Activated T-helper 1 cell treated with anti-CD3 and anti-CD28 coated beads, Interleukin-12 subunit alpha, Interleukin-12 subunit beta, Interleukin-2, Interleukin-4 antibody, amounts not matched to agents 30 ng/mL and 10 ng/mL and 1 ng/mL, durations not matched to agents 14 hours and 24 hours and 36 hours (primary cell): ENCODE data around the gene UBR4. TPM values are rescaled to one million over a fixed set of nuclear protein-coding genes. Genes with fewer than 3 reads are reported as not detected.

Experiments
- DNase-seq: peaks from one replicate; pipeline ENCODE4 v3.0.0; 2021; ENCODE audit warnings: low spot score
- H3K27ac Mint-ChIP-seq: one replicate; pipeline ENCODE4 v1.8.0; 2021; ENCODE audit warnings: mild to moderate bottlenecking, mixed read lengths
- H3K27me3 Mint-ChIP-seq: one replicate; pipeline ENCODE4 v1.8.0; 2022; ENCODE audit warnings: mild to moderate bottlenecking, moderate library complexity, mixed read lengths; ENCODE audit not compliant: insufficient read depth
- H3K36me3 Mint-ChIP-seq: one replicate; pipeline ENCODE4 v1.8.0; 2021; ENCODE audit warnings: low read depth, mixed read lengths
- H3K4me1 Mint-ChIP-seq: one replicate; pipeline ENCODE4 v1.8.0; 2021; ENCODE audit warnings: low read depth, mixed read lengths
- H3K4me3 Mint-ChIP-seq: one replicate; pipeline ENCODE4 v1.8.0; 2021; ENCODE audit warnings: mild to moderate bottlenecking, moderate library complexity, mixed read lengths
- H3K9me3 Mint-ChIP-seq: one replicate; pipeline ENCODE4 v1.8.0; 2021; ENCODE audit warnings: mixed read lengths
- intact Hi-C: fragments of 100-400 bp; cut with micrococcal nuclease; formaldehyde crosslinking; loops from one replicate; pipeline ENCODE4 v1.15.1; 2024
- total RNA-seq: library from RNA; stranded (reverse); gene quantifications from 2 replicates; pipeline ENCODE4 v1.2.3, GENCODE V29; 2022

UBR4 gene
- total RNA-seq, 1 donor from 2014 or later: 155 TPM

DNA sequence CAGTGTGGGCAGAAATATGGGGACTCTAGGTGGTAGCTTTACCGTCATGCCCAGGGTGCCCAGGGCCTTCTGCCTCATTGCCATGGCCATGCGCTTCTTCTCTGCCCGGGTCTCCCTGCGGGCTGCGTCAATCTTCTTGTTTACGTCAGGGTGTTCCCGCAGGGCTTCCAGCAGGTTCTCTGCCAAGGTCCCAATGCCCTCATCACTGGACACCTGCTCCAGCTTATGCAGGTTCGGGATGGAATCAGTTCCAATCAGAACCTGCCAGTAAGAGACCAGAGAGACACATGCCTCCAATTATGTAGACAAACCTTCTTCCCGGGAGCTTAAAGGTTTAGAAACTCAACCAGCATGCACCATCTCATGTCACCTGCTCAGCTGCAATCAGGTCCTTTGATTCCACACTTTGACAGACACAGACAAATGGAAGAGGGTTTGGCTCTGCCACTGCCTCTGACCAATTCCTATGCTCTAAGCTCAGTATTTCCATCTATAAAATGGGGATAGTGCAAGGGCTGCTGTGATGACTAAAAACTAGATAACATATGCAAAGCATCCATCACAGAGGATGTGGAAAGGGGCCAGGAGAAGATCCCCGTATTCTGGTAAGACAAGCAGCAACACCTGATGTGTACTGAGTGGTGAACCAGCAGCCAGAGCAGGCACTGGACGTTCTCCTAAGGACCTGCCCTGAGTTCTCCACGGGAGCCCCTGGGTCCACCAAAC is 121.2 kb downstream of the UBR4 start:
- H3K27me3 Mint-ChIP-seq: no peaks in the 10 kb centered on the region

DNA sequence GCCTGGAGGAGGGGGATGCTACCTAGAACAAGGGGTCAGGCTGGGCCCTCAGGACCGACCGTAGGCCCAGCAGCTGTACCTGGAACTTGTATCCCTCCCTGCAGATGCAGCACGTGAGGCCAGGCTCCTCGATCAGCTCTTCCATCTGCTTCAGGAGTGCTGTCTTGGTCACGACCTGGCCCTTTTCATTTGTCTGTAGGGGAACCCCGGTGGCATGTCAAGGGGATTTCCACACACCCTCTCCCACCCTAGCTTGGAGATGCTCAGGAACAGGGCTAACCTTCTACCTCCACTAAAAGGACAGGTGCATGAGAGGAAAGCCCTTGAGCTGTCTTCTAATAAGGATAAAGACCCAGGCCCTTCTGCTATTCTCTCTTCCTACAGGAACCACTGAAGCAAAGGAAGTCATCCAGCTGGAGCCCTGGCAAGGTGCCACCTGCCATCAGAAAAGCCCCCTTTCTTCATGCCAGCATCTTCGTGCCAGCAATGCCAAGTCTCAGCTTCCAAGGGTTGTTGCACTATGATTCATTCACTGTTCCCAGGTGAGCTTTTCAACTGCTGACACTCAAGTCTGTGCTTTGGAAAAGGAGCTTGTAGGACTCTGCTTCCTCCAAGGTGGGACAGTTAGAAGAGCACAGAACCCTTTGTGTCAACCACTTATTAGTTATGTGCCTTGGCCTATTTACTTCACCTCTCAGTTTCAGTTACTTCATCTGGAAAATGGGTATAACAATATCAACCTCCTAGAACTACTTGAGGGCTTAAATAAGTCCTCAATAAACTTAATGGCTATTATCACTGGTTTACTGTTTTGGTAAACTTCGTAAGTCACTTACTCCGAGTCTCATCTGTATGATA is 122.1 kb downstream of the UBR4 start:
- no peak overlapping the region for H3K4me3 Mint-ChIP-seq

More for the DNA sequence above, 121.2 kb downstream of the UBR4 start:
- H3K4me3 Mint-ChIP-seq: no peak overlapping the region
- peaks cover 34% of the 10 kb centered on the region for H3K4me1 Mint-ChIP-seq
- intact Hi-C loops: loop anchor here (2.0 to 5.0 kb wide), 2 partner anchors 132 to 186 kb away; partner anchors contain the start of genes ALDH4A1 and IFFO2
- H3K36me3 Mint-ChIP-seq: peaks cover 59% of the 10 kb centered on the region
- peak overlapping the region; percentile 73 for H3K27ac Mint-ChIP-seq
- DNase-seq: no peak
- no peaks in the 10 kb centered on the region for H3K9me3 Mint-ChIP-seq

DNA sequence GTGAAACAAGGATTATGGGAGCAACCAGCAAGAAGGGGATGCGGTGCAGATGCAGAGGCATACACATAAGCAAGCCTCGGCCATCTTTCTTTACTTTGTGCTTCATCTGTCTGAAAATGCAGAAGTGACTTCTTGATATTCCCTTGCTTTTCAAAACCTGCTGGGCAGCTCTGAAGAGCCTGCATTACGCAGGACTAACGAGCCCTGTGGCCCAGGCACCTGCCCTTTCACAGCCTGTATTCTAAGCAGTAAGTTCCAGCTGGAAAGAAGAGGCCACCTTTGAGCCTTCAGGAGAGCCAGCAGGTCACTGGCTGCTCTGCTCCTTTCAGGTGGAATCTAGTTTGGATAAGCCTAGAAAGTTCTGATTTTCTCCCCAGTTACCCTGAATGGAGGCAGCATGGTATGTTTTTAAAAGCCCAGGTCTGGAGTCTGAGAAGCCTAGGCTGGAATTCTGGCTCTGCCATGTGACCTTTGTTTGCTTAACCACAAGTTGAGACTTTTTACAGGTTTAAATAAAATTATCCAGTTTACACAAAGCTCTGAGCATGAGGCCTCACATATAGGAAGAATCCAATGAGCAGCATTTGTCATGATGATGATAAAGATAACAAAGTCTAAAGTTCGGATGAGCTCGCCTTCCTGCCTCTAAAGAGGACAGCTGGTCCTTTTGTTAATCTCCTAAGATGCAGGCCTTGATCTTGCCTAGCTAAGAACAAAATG is 122.9 kb downstream of the UBR4 start:
- Mint-ChIP-seq H3K36me3 (peaks cover 59% of the 10 kb centered on the region), H3K9me3 (no peaks in the 10 kb centered on the region)

More for the DNA sequence above, 122.1 kb downstream of the UBR4 start:
- Mint-ChIP-seq H3K27ac (peak overlapping the region; percentile 77), H3K27me3 (no peaks in the 10 kb centered on the region), H3K36me3 (peaks cover 60% of the 10 kb centered on the region), H3K9me3 (no peaks in the 10 kb centered on the region), H3K4me1 (peaks cover 38% of the 10 kb centered on the region)
- intact Hi-C loops: loop anchor here (2.0 to 5.0 kb wide), 2 partner anchors 131 to 185 kb away; partner anchors contain the start of genes ALDH4A1 and IFFO2
- DNase-seq: peak; percentile 29

DNA sequence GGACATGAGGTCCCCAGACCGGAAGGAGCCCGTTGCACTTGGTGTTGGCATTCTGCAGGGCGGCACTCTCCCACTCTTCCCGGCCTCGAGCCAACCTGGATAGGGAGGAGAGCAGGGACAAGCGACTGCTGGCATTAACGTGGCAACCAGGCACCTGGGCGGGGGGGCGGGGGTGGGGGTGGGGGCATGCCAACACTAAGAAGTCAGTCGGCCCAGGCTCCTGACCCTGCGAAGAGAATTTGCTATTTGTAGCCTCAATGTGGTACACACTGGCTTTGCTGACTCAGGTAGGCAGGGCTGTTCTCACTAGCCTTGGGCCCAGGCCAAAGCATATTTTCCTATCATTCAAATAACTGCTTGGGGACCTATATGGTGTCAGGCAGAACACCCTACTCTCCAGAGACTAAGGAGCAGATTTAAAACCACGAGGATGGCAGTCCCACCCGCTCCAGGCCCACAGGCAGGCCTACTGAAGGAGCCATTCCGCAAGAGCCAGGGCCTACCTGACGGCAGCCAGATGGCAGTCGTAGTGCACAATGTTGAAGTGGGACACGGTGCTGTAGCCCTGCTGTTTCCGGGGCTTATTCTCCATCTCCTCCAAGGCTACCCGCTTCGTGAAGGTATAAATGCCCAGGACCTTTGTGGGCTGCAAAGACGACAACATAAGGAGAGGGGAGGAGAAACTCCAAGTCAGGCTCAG is 123.7 kb downstream of the UBR4 start:
- DNase-seq: no peak
- peaks cover 40% of the 10 kb centered on the region for H3K4me1 Mint-ChIP-seq
- intact Hi-C loops: loop anchor here (5.0 kb wide), 1 partner anchor 129 kb away; the partner anchor contains the start of gene IFFO2
- no peaks in the 10 kb centered on the region for H3K27me3 Mint-ChIP-seq
- no peaks in the 10 kb centered on the region for H3K9me3 Mint-ChIP-seq
- peak overlapping the region; percentile 5 for H3K27ac Mint-ChIP-seq
- H3K4me3 Mint-ChIP-seq: no peak overlapping the region
- H3K36me3 Mint-ChIP-seq: peaks cover 63% of the 10 kb centered on the region

More for the DNA sequence above, 122.9 kb downstream of the UBR4 start:
- intact Hi-C loops: loop anchor here (5.0 kb wide), 1 partner anchor 130 kb away; the partner anchor contains the start of gene IFFO2
- H3K27ac Mint-ChIP-seq: peak overlapping the region; percentile 77
- peaks cover 40% of the 10 kb centered on the region for H3K4me1 Mint-ChIP-seq
- no peaks in the 10 kb centered on the region for H3K27me3 Mint-ChIP-seq
- DNase-seq: no peak
- no peak overlapping the region for H3K4me3 Mint-ChIP-seq

DNA sequence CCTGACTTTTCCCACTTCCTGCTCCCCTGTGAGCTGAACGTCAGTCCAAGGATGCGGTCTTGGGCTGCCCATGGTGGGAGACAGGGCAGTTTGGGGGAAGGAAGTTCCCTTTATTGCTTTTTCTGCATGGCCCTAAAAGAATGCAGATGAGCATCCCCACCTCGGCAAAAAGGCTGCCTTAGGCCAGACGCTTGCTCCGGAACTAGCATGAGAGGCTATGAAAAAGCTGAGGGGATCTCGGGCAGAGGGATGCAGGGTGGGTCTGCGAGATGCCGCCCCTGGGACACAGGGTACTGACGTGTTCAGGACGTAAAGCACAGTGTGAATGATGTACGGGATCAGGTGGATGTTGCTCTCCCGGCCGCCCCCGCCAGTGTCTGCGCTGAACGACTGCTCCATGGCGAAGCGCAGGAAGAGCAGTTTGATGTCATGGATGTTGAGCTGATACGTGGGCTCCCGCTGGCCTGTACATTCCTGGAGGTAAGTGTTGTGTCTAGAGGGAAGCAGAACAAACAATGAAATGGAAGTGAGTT is 125.8 kb downstream of the UBR4 start:
- H3K36me3 Mint-ChIP-seq: peaks cover 66% of the 10 kb centered on the region
- H3K27me3 Mint-ChIP-seq: no peaks in the 10 kb centered on the region
- peaks cover 27% of the 10 kb centered on the region for H3K4me1 Mint-ChIP-seq
- no peak overlapping the region for H3K27ac Mint-ChIP-seq
- no peaks in the 10 kb centered on the region for H3K9me3 Mint-ChIP-seq
- no peak overlapping the region for H3K4me3 Mint-ChIP-seq
- DNase-seq: no peak
- intact Hi-C loops: no loop called here

DNA sequence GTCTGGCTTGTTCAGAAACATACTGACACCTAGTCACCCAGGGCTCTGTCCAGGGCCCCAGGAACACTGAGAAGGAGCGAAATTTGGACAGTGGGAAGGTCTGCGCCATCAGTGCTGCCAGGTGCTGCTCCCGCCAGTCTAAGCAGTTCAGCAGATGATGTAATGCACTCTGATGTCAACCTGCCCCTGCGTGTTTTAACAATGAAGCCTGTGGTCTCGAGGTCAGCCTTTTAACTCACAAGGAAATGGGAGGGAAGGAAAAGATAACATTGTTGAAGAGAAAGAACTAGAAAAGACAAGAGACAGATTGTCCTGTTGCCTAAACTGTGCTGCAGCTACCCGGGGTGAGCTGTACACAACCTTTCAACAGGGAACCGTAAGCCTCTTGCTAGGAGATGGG is 127.0 kb downstream of the UBR4 start:
- DNase-seq: no peak
- Mint-ChIP-seq H3K27ac (peak overlapping the region; percentile 70), H3K4me1 (peaks cover 15% of the 10 kb centered on the region), H3K9me3 (no peaks in the 10 kb centered on the region), H3K27me3 (no peaks in the 10 kb centered on the region), H3K36me3 (peaks cover 60% of the 10 kb centered on the region), H3K4me3 (no peak overlapping the region)
- intact Hi-C loops: no loop called here

DNA sequence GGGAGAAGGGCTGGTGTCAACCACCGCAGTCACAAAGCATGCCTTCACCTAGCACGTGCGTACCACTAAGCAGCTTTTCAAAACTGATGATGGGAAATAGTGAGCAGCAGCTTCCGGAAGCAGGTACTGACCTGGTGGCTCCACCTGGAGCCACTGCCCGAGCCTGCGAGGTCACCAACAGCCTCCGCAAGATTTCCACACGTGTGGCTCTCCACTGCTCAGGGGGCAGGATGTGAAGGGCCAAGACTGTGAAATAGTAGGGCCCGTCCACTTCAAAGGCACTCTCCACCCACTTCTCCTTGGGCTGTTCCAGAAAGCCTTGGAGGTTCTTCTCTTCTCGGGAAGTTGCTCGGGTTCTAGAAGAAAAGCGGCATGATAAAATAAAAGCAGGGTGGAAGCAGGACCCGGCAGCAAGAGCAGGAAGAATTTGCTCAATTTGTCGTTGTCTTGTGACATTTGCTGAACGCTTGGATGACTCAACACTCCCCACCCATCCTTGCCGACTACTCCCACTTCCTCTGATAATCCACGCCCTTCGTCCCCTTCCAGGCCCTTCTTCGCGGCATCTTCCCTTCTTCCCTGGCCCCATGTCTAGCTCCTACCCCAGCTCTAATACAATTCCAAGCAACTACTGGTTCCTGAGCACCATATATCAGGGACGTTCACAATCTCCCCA is 128.7 kb downstream of the UBR4 start:
- no peak for DNase-seq
- Mint-ChIP-seq H3K9me3 (no peaks in the 10 kb centered on the region), H3K4me3 (no peak overlapping the region), H3K27ac (no peak overlapping the region), H3K27me3 (no peaks in the 10 kb centered on the region), H3K36me3 (peaks cover 67% of the 10 kb centered on the region), H3K4me1 (peaks cover 6% of the 10 kb centered on the region)
- intact Hi-C loops: no loop called here

- H3K4me3 Mint-ChIP-seq: no peak overlapping the region
- no peaks in the 10 kb centered on the region for H3K27me3 Mint-ChIP-seq
- H3K36me3 Mint-ChIP-seq: peaks cover 70% of the 10 kb centered on the region
- H3K27ac Mint-ChIP-seq: no peak overlapping the region
- DNase-seq: no peak
- no peaks in the 10 kb centered on the region for H3K9me3 Mint-ChIP-seq
- peaks cover 11% of the 10 kb centered on the region for H3K4me1 Mint-ChIP-seq
- intact Hi-C loops: no loop called here
Measured at GRCh38 chr1:19080721-19081120, 129.3 kb downstream of the UBR4 start.

GRCh38 chr1:19079541-19080472 is 130.3 kb downstream of the UBR4 start:
- intact Hi-C loops: no loop called here
- H3K4me1 Mint-ChIP-seq: peaks cover 20% of the 10 kb centered on the region
- no peak for DNase-seq
- peaks cover 74% of the 10 kb centered on the region for H3K36me3 Mint-ChIP-seq
- H3K4me3 Mint-ChIP-seq: no peak overlapping the region
- no peaks in the 10 kb centered on the region for H3K9me3 Mint-ChIP-seq
- H3K27ac Mint-ChIP-seq: no peak overlapping the region
- H3K27me3 Mint-ChIP-seq: no peaks in the 10 kb centered on the region

- peaks cover 32% of the 10 kb centered on the region for H3K4me1 Mint-ChIP-seq
- H3K4me3 Mint-ChIP-seq: no peak overlapping the region
- intact Hi-C loops: no loop called here
- no peaks in the 10 kb centered on the region for H3K9me3 Mint-ChIP-seq
- DNase-seq: no peak
- no peaks in the 10 kb centered on the region for H3K27me3 Mint-ChIP-seq
- no peak overlapping the region for H3K27ac Mint-ChIP-seq
- H3K36me3 Mint-ChIP-seq: peaks cover 72% of the 10 kb centered on the region
Measured at GRCh38 chr1:19078536-19078935, 131.5 kb downstream of the UBR4 start.
